ENCODE measurements around the gene FYN.

DNA sequence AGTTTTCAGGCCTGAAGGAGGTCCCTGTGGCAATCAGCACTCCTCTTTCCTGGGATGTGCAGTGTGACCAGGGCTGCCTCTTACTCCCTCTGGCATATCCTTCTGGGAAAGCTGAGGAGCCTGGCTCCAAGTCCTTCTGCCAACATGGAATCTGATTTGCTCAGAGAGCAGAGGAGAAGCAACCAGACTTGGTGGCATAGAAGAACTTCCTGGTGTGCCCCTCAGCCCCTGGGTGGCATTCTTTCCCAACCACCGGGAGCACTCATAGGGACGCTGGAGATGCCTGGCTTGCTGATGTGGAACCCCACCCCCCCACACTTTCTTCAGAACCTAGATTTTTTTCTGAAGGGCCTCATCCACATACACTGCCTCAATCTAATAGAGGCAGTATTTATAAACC, 160.0 kb downstream of the FYN start:
- TF ChIP-seq, protein P1, sequence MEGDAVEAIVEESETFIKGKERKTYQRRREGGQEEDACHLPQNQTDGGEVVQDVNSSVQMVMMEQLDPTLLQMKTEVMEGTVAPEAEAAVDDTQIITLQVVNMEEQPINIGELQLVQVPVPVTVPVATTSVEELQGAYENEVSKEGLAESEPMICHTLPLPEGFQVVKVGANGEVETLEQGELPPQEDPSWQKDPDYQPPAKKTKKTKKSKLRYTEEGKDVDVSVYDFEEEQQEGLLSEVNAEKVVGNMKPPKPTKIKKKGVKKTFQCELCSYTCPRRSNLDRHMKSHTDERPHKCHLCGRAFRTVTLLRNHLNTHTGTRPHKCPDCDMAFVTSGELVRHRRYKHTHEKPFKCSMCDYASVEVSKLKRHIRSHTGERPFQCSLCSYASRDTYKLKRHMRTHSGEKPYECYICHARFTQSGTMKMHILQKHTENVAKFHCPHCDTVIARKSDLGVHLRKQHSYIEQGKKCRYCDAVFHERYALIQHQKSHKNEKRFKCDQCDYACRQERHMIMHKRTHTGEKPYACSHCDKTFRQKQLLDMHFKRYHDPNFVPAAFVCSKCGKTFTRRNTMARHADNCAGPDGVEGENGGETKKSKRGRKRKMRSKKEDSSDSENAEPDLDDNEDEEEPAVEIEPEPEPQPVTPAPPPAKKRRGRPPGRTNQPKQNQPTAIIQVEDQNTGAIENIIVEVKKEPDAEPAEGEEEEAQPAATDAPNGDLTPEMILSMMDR (IDR thresholded peaks at IDR 0.05) = no peak
- TF ChIP-seq POLR2A (IDR thresholded peaks at IDR 0.05) (no peak), POLR2AphosphoS5 (IDR thresholded peaks at IDR 0.05) (no peak)
